ENCODE measurements around the gene DDX20.
A peak's percentile ranks its signal among the peaks of the same experiment; 100 is the strongest.

The DDX20 gene

DNA sequence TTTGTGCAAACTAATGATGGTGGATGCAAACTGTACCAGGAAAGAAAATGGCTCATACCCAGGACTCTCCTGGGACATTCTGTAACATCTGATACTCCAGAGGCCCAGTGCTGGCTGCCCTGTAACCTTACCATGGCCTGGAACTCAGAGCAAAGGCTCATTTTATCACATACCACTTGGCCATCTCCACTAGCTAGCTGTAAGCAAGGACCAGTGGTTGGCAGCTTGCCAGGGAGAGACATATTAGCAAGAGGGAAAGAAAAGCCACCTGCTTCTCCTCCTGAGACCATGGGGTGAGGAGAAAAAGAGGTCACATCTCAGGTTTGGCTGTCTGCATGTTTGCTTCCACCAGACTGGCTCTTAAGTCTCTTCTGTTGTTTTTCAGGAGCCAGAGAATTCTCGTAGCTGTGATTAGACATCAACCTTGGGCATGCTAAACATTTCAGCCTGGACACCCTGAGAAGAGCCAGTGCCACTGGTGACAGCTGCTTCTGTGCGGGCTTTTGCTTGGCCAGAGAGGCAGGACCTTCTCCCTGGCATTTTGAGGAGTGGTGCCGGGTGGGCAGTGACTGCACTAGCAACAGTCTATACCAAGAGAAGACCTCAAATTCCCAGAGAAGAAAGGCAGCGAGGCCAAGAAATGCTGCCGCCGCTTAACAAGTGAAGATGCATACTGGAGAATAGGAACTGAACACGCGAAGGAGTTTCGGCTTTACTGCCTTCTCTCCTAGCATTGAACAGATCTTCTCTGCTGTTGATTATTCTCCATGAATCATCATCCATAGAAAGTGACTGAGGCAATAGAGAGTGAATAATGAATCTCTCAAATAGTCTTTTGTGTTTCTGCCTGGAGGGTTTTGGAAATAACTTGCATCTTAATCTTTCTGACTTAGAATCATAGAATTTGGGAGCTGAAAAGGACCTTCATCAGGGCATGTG, 9.8 kb upstream of the DDX20 start:
- Histone ChIP-seq H3K4me2 (ENCODE audit: low read length, poor library complexity, severe bottlenecking) (no peak overlapping the region), H3K9ac (ENCODE audit: low read length) (peak overlapping the region; percentile 7), H2BK5ac (ENCODE audit: low read depth, low read length, poor library complexity, severe bottlenecking) (no peak overlapping the region), H2AFZ (ENCODE audit: low read depth, low read length) (no peak overlapping the region), H2BK12ac (ENCODE audit: low read length in 2 of 2) (no peak overlapping the region), H3K27me3 (ENCODE audit: control insufficient read depth in 1 of 2, insufficient read depth in 1 of 2, low read length in 2 of 2) (no peaks in the 10 kb centered on the region), H3K4ac (ENCODE audit: low read depth in 1 of 2, low read length in 2 of 2) (no peak overlapping the region), H4K91ac (ENCODE audit: low read length) (no peak overlapping the region), H3K4me3 (ENCODE audit: insufficient read depth in 1 of 2, low read depth in 1 of 2, low read length in 2 of 2) (no peak overlapping the region), H4K8ac (ENCODE audit: low read length) (no peak overlapping the region), H2AK5ac (ENCODE audit: low read length, severe bottlenecking) (no peak overlapping the region), H3K4me1 (ENCODE audit: control insufficient read depth, insufficient read depth, low read depth, low read length) (peaks cover 12% of the 10 kb centered on the region), H3K36me3 (ENCODE audit: control insufficient read depth in 1 of 2, insufficient read depth in 2 of 2, low read depth in 1 of 2, low read length in 2 of 2) (no peaks in the 10 kb centered on the region), H3K18ac (ENCODE audit: low read depth in 1 of 2, low read length in 2 of 2) (no peak overlapping the region), H3K79me1 (replicated peaks; ENCODE audit: low read length, poor library complexity, severe bottlenecking) (no peaks in the 10 kb centered on the region), H2BK120ac (ENCODE audit: low read depth, low read length) (no peak overlapping the region), H3K14ac (ENCODE audit: low read length in 2 of 2) (no peak overlapping the region), H3K9me3 (ENCODE audit: control insufficient read depth, low read length) (no peaks in the 10 kb centered on the region), H2BK15ac (ENCODE audit: low read depth, poor library complexity, severe bottlenecking) (no peak overlapping the region), H3K27ac (ENCODE audit: low read length, poor library complexity, severe bottlenecking) (no peak overlapping the region), H3K23ac (ENCODE audit: low read length in 2 of 2) (no peak overlapping the region)
- no peak for DNase-seq
- WGBS, result 96% methylated on average over 9 of the region's 9 CpGs

DNA sequence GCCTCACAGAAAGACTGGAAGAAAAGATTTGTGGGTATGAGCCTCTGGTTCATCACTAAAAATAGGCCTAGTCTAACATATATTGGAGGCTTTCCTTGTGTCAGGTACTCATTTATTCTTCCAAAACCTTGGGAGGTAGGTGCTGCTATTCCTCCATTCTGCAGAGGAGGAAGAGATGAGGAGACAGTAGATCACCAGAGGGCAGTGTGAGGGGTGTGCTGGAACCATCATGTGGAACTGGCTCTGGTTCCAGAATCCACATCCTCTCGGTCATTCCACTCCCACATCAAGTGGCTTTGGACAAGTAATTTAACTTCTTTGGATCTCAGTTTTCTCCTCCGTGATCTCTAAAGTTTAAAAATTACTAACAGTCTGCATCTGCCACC, 9.1 kb upstream of the DDX20 start:
- no peak for DNase-seq
- 75% methylated on average over 2 of the region's 2 CpGs for WGBS
- Histone ChIP-seq H2BK120ac (ENCODE audit: low read depth, low read length) (no peak overlapping the region), H3K4me2 (ENCODE audit: low read length, poor library complexity, severe bottlenecking) (no peak overlapping the region), H3K4me1 (ENCODE audit: control insufficient read depth, insufficient read depth, low read depth, low read length) (peaks cover 12% of the 10 kb centered on the region), H3K4ac (ENCODE audit: low read depth in 1 of 2, low read length in 2 of 2) (no peak overlapping the region), H3K23ac (ENCODE audit: low read length in 2 of 2) (no peak overlapping the region), H3K79me1 (replicated peaks; ENCODE audit: low read length, poor library complexity, severe bottlenecking) (no peaks in the 10 kb centered on the region), H3K14ac (ENCODE audit: low read length in 2 of 2) (no peak overlapping the region), H3K36me3 (ENCODE audit: control insufficient read depth in 1 of 2, insufficient read depth in 2 of 2, low read depth in 1 of 2, low read length in 2 of 2) (no peaks in the 10 kb centered on the region), H4K8ac (ENCODE audit: low read length) (no peak overlapping the region), H2AFZ (ENCODE audit: low read depth, low read length) (no peak overlapping the region), H3K9ac (ENCODE audit: low read length) (peak overlapping the region; percentile 7), H3K4me3 (ENCODE audit: insufficient read depth in 1 of 2, low read depth in 1 of 2, low read length in 2 of 2) (no peak overlapping the region), H2BK12ac (ENCODE audit: low read length in 2 of 2) (no peak overlapping the region), H3K27ac (ENCODE audit: low read length, poor library complexity, severe bottlenecking) (no peak overlapping the region), H3K9me3 (ENCODE audit: control insufficient read depth, low read length) (no peaks in the 10 kb centered on the region), H4K91ac (ENCODE audit: low read length) (no peak overlapping the region), H2BK15ac (ENCODE audit: low read depth, poor library complexity, severe bottlenecking) (no peak overlapping the region), H3K18ac (ENCODE audit: low read depth in 1 of 2, low read length in 2 of 2) (no peak overlapping the region), H2AK5ac (ENCODE audit: low read length, severe bottlenecking) (no peak overlapping the region), H2BK5ac (ENCODE audit: low read depth, low read length, poor library complexity, severe bottlenecking) (no peak overlapping the region), H3K27me3 (ENCODE audit: control insufficient read depth in 1 of 2, insufficient read depth in 1 of 2, low read length in 2 of 2) (no peaks in the 10 kb centered on the region)

DNA sequence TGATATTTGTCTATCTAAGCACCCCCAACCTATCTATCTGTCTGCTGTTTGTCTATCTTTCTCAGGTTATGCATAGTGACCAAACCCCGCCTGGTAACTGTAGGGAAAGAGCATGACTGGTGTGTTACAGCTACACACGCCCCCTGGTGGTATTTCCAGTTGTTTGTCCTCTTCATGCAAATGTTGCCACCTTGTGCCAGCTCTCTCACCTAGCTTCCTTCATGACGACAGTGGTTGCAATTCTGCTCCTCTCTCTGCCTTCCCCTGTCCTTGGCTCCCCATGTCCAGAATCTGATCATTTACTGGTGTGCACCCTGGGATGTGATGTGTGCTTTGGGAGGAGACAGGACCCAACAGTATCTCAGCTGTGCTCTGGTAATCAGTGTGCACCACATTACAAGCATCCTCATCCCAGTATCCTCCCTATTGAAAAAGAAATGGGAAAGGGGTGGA, 8.4 kb upstream of the DDX20 start:
- H3K9ac ChIP-seq (ENCODE audit: low read length), result no peak overlapping the region
- no peak overlapping the region for H2BK12ac ChIP-seq (ENCODE audit: low read length in 2 of 2)
- H3K36me3 ChIP-seq (ENCODE audit: control insufficient read depth in 1 of 2, insufficient read depth in 2 of 2, low read depth in 1 of 2, low read length in 2 of 2), result no peaks in the 10 kb centered on the region
- H2AK5ac ChIP-seq (ENCODE audit: low read length, severe bottlenecking), result no peak overlapping the region
- H3K4me1 ChIP-seq (ENCODE audit: control insufficient read depth, insufficient read depth, low read depth, low read length), result peaks cover 12% of the 10 kb centered on the region
- no peak overlapping the region for H2BK120ac ChIP-seq (ENCODE audit: low read depth, low read length)
- H2AFZ ChIP-seq (ENCODE audit: low read depth, low read length), result no peak overlapping the region
- H4K91ac ChIP-seq (ENCODE audit: low read length), result no peak overlapping the region
- no peak overlapping the region for H3K27ac ChIP-seq (ENCODE audit: low read length, poor library complexity, severe bottlenecking)
- 15% methylated on average over 2 of the region's 3 CpGs for WGBS
- H3K18ac ChIP-seq (ENCODE audit: low read depth in 1 of 2, low read length in 2 of 2), result no peak overlapping the region
- H3K4me2 ChIP-seq (ENCODE audit: low read length, poor library complexity, severe bottlenecking), result no peak overlapping the region
- H3K23ac ChIP-seq (ENCODE audit: low read length in 2 of 2), result no peak overlapping the region
- H3K9me3 ChIP-seq (ENCODE audit: control insufficient read depth, low read length), result no peaks in the 10 kb centered on the region
- no peak overlapping the region for H2BK5ac ChIP-seq (ENCODE audit: low read depth, low read length, poor library complexity, severe bottlenecking)
- no peaks in the 10 kb centered on the region for H3K79me1 ChIP-seq (replicated peaks; ENCODE audit: low read length, poor library complexity, severe bottlenecking)
- peak; percentile 83 for DNase-seq
- no peak overlapping the region for H3K14ac ChIP-seq (ENCODE audit: low read length in 2 of 2)
- no peak overlapping the region for H2BK15ac ChIP-seq (ENCODE audit: low read depth, poor library complexity, severe bottlenecking)
- H3K27me3 ChIP-seq (ENCODE audit: control insufficient read depth in 1 of 2, insufficient read depth in 1 of 2, low read length in 2 of 2), result no peaks in the 10 kb centered on the region
- no peak overlapping the region for H3K4ac ChIP-seq (ENCODE audit: low read depth in 1 of 2, low read length in 2 of 2)
- H3K4me3 ChIP-seq (ENCODE audit: insufficient read depth in 1 of 2, low read depth in 1 of 2, low read length in 2 of 2), result no peak overlapping the region
- H4K8ac ChIP-seq (ENCODE audit: low read length), result no peak overlapping the region

DNA sequence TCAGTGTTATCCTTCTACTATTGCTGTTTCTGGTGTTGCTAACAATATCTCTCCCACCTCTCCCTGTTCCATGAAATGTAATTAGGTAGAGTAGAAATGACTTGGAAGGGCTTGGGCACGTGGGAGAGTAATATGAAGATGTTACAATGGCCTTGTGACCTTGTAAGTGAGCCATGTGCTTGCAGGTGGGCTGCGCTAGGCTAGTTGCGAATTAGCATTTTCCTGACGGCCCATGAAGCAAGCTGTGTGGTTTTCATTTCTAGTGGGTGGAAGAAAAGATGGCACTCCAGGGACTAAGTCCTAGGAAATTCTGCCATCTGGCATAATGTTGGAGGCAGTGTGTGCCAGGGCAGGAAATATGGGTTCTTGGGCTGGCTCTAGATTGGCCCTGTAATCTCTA, 7.8 kb upstream of the DDX20 start:
- no peak overlapping the region for H4K91ac ChIP-seq (ENCODE audit: low read length)
- no peak overlapping the region for H3K23ac ChIP-seq (ENCODE audit: low read length in 2 of 2)
- 80% methylated on average over 4 of the region's 4 CpGs for WGBS
- DNase-seq, result no peak
- peaks cover 10% of the 10 kb centered on the region for H3K4me1 ChIP-seq (ENCODE audit: control insufficient read depth, insufficient read depth, low read depth, low read length)
- H2BK5ac ChIP-seq (ENCODE audit: low read depth, low read length, poor library complexity, severe bottlenecking), result no peak overlapping the region
- peak overlapping the region in 1 of 2 experiments; percentile 6 for H2BK12ac ChIP-seq (ENCODE audit: low read length in 2 of 2)
- no peaks in the 10 kb centered on the region for H3K36me3 ChIP-seq (ENCODE audit: control insufficient read depth in 1 of 2, insufficient read depth in 2 of 2, low read depth in 1 of 2, low read length in 2 of 2)
- no peaks in the 10 kb centered on the region for H3K27me3 ChIP-seq (ENCODE audit: control insufficient read depth in 1 of 2, insufficient read depth in 1 of 2, low read length in 2 of 2)
- H4K8ac ChIP-seq (ENCODE audit: low read length), result no peak overlapping the region
- H3K9me3 ChIP-seq (ENCODE audit: control insufficient read depth, low read length), result no peaks in the 10 kb centered on the region
- no peak overlapping the region for H2BK120ac ChIP-seq (ENCODE audit: low read depth, low read length)
- no peak overlapping the region for H3K4me3 ChIP-seq (ENCODE audit: insufficient read depth in 1 of 2, low read depth in 1 of 2, low read length in 2 of 2)
- no peak overlapping the region for H3K14ac ChIP-seq (ENCODE audit: low read length in 2 of 2)
- no peaks in the 10 kb centered on the region for H3K79me1 ChIP-seq (replicated peaks; ENCODE audit: low read length, poor library complexity, severe bottlenecking)
- no peak overlapping the region for H2AFZ ChIP-seq (ENCODE audit: low read depth, low read length)
- H3K4ac ChIP-seq (ENCODE audit: low read depth in 1 of 2, low read length in 2 of 2), result no peak overlapping the region
- peak overlapping the region; percentile 14 for H3K9ac ChIP-seq (ENCODE audit: low read length)
- H3K4me2 ChIP-seq (ENCODE audit: low read length, poor library complexity, severe bottlenecking), result no peak overlapping the region
- H3K27ac ChIP-seq (ENCODE audit: low read length, poor library complexity, severe bottlenecking), result no peak overlapping the region
- H2AK5ac ChIP-seq (ENCODE audit: low read length, severe bottlenecking), result no peak overlapping the region
- no peak overlapping the region for H3K18ac ChIP-seq (ENCODE audit: low read depth in 1 of 2, low read length in 2 of 2)
- no peak overlapping the region for H2BK15ac ChIP-seq (ENCODE audit: low read depth, poor library complexity, severe bottlenecking)
